ENCODE data around the gene ZNF660. TPM values are rescaled to one million over a fixed set of nuclear protein-coding genes. Genes with fewer than 3 reads are reported as not detected.
"Not testable (repeated sequence)": the region's sequence is repeated elsewhere in the genome, so short reads cannot be mapped to it uniquely, and the experiment has no call there.

The ZNF660 gene
- total and polyA plus RNA-seq, 9 of the 15 experiments (the other 6 are each of a cell fraction or from before 2014, with no cell fraction given) = 0.06 to 0.65 (median 0.17) TPM

DNA sequence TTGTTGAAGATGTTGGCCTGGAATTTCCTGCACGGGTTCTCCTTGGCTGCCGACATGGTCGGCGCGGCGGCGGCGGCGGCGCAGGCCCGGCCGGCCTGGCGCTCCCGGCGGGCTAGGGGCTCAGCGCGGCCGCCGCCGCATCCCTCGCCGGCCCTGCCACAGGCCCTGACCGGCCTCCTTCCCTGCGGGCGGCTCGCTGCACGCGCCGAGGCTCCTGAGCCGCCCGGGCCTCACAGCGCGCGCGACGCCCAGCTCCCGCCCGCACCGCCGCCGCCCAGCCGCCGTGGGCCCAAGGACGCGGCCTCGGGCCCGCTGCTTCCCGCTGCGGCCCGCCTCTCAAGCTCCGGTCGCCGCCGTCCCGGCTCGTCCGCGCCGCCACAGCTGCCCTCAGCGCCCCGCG, 3.8 kb upstream of the ZNF660 start:
- Histone ChIP-seq H3K27me3 (ENCODE audit: control insufficient read depth in 2 of 2, insufficient read depth in 2 of 2, low read length in 2 of 2) (peaks cover 18 to 62% of the 10 kb centered on the region in 2 experiments), H3K4me1 (replicated peaks in 1 of 2; ENCODE audit: control insufficient read depth in 2 of 2, insufficient read depth in 2 of 2, low read length in 2 of 2) (peaks cover 0 to 10% of the 10 kb centered on the region in 2 experiments; a peak in 2 of 5 replicates)
- H3K4me3 ChIP-seq; POLR2A ChIA-PET; FAIRE-seq; H3K36me3 ChIP-seq (ENCODE audit: control insufficient read depth, insufficient read depth, low read length); ATAC-seq; H3K79me2 ChIP-seq (ENCODE audit: control insufficient read depth, insufficient read depth, low read length); intact Hi-C loops (cut with micrococcal nuclease); in situ Hi-C loops (cut with MboI); CTCF ChIA-PET (ENCODE audit: low intra/inter-chr PET ratio); H3K4me2 ChIP-seq (ENCODE audit: insufficient read depth, low read length); H2AFZ ChIP-seq (ENCODE audit: low read depth, low read length); H3K9me3 ChIP-seq (replicated peaks; ENCODE audit: control insufficient read depth, insufficient read depth, low read depth, low read length); DNase-seq (ENCODE audit: extremely low read depth in 1 of 4, low spot score in 3 of 4); H3K27ac ChIP-seq (ENCODE audit: extremely low read depth, low read depth, low read length); H3K9me1 ChIP-seq (ENCODE audit: control insufficient read depth, insufficient read depth, low read length); BruUV-seq (replicated peaks); H4K20me1 ChIP-seq (replicated peaks; ENCODE audit: control insufficient read depth, insufficient read depth, low read length); H3K9ac ChIP-seq (ENCODE audit: insufficient read depth in 1 of 2, low read depth in 2 of 2, low read length in 2 of 2): not testable (repeated sequence)
- 31% methylated on average over 41 of the region's 62 CpGs for whole genome bisulfite sequencing (ENCODE audit: insufficient coverage, low coverage, missing lambda C conversion rate)

DNA sequence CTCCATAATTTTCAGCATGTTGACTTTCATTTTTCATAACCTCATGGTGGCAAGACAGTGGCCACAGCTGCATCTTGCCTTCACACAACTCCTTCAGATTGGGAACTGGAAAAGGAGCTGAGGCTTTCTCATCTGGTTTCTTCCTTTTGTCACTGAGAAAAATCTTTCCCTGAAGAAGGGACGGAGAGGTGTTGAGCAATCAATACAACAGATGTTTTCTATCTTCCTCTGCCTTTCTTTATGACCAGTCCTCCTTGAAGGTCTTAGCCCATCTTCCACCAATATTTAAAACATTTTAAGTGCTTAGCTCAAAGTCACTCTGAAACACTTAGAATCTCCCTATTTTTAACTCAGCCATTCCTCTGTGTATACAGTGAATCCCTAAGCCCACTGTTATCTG, 11.9 kb downstream of the ZNF660 start:
- no peak overlapping the region for H3K4me2 ChIP-seq (ENCODE audit: insufficient read depth, low read length)
- H3K27ac ChIP-seq (ENCODE audit: extremely low read depth, low read depth, low read length) = no peak overlapping the region
- no peak overlapping the region for H3K9ac ChIP-seq (ENCODE audit: insufficient read depth in 1 of 2, low read depth in 2 of 2, low read length in 2 of 2)
- H2AFZ ChIP-seq (ENCODE audit: low read depth, low read length) = no peak overlapping the region
- H3K4me3 ChIP-seq = no peak overlapping the region
- no peaks in the 10 kb centered on the region for H3K36me3 ChIP-seq (ENCODE audit: control insufficient read depth, insufficient read depth, low read length)
- no peak for ATAC-seq
- in situ Hi-C loops (cut with MboI) (no loop called here), intact Hi-C loops (cut with micrococcal nuclease) (no loop called here)
- DNase-seq (ENCODE audit: extremely low read depth in 1 of 4, low spot score in 3 of 4) = no peak
- no peaks in the 10 kb centered on the region; a peak in 1 of 5 replicates for H3K27me3 ChIP-seq (ENCODE audit: control insufficient read depth in 2 of 2, insufficient read depth in 2 of 2, low read length in 2 of 2)
- H3K4me1 ChIP-seq (replicated peaks in 1 of 2; ENCODE audit: control insufficient read depth in 2 of 2, insufficient read depth in 2 of 2, low read length in 2 of 2) = no peaks in the 10 kb centered on the region
- no peaks in the 10 kb centered on the region for H3K9me1 ChIP-seq (ENCODE audit: control insufficient read depth, insufficient read depth, low read length)
- no peaks in the 10 kb centered on the region for H3K79me2 ChIP-seq (ENCODE audit: control insufficient read depth, insufficient read depth, low read length)
- CTCF ChIA-PET (ENCODE audit: low intra/inter-chr PET ratio) = no interaction called here
- H3K9me3 ChIP-seq (replicated peaks; ENCODE audit: control insufficient read depth, insufficient read depth, low read depth, low read length) = 0 out of 2 replicates have a peak, but pooled peaks cover 2% of the 10 kb centered on the region
- H4K20me1 ChIP-seq (replicated peaks; ENCODE audit: control insufficient read depth, insufficient read depth, low read length) = no peaks in the 10 kb centered on the region
- BruUV-seq (replicated peaks) = no TSS peak
- FAIRE-seq = no peak
- POLR2A ChIA-PET = no interaction called here
- WGBS (ENCODE audit: insufficient coverage, low coverage, missing lambda C conversion rate) = 11% methylated on average over 1 of the region's 1 CpG
- TF ChIP-seq CEBPB (tag; IDR thresholded peaks at IDR 0.05) (peak; percentile 42), PRPF4 (IDR thresholded peaks at IDR 0.05; ENCODE audit: insufficient read depth, low read depth, low read length, poor library complexity, severe bottlenecking) (no peak), HNRNPH1 (optimal IDR thresholded peaks at IDR 0.05; ENCODE audit: low read depth, low read length) (no peak), CEBPG (CRISPR knock-in tag; IDR thresholded peaks at IDR 0.05) (no peak), CEBPG (tag; conservative IDR thresholded peaks at IDR 0.05 in 1 of 2, IDR thresholded peaks at IDR 0.05 in 1 of 2) (peak in 1 of 2 experiments; percentile 31; a peak in 1 of 4 replicates), ETS2 (tag; IDR thresholded peaks at IDR 0.05; ENCODE audit: borderline replicate concordance, poor library complexity, severe bottlenecking) (no peak), ZNF436 (CRISPR knock-in tag; IDR thresholded peaks at IDR 0.05) (no peak), HDAC8 (tag; IDR thresholded peaks at IDR 0.05) (no peak), SPI1 (IDR thresholded peaks at IDR 0.05; ENCODE audit: borderline replicate concordance, low read depth, low read length) (no peak)
- TF ChIP-seq, protein P1, sequence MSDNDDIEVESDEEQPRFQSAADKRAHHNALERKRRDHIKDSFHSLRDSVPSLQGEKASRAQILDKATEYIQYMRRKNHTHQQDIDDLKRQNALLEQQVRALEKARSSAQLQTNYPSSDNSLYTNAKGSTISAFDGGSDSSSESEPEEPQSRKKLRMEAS (CRISPR knock-in tag; IDR thresholded peaks at IDR 0.05) = no peak
